HG02938 (cell line): Measurements from ENCODE around the gene HOOK2.
A peak's percentile ranks its signal among the peaks of the same experiment; 100 is the strongest.

Source experiments
- ATAC-seq: cut with Tn5 transposase; IDR thresholded peaks from one replicate; pipeline ENCODE4 v1.9.1; 2021; ENCODE audit warnings: mild to moderate bottlenecking, moderate library complexity; ENCODE audit not compliant: unreplicated experiment

HOOK2 gene

DNA sequence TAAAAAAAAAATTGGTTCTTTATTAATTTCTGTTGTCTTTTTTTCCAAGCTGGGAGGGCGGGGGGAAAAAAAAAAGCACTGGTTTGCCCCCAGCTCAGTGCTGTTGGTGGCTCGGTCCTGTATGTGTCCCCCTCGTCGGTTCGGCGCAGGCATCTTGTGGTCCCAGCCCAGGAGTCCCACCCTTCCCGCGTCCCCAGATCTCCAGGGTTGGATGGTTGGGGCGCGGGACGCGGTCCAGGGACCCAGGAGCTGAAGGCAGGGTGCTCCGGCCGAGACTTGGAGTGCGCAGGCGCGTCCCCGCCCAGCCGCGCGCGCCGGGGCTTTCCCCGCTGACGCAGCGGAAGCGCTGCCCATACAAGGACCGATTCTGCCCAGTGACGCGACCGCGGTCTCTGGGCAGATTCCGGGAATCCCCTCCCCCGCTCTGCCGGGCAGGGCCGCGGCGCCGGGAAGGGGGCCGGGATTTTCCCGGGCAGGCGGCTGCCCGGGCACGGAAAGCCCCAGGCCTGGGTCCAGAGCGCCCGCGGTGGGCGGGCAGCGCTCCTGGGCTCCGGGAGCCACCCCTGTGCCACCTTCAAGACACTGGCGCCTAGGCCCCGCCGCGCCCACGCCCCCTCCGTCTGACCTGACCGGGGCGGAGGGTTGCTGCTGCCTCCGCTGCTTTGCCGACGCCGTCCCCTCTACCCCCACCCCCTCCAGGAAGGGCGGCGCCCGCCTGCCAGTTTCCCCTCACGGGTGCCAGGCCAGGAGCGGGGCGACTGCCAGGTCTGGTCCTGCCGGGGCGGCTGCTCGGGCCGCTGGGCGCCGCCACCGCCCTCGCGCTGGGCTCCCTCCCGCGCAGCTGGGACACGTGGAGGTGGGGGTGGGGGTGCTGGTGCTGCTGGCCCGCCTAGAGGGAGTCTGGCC, 18.2 kb upstream of the HOOK2 start:
- ATAC-seq = peak; percentile 25

DNA sequence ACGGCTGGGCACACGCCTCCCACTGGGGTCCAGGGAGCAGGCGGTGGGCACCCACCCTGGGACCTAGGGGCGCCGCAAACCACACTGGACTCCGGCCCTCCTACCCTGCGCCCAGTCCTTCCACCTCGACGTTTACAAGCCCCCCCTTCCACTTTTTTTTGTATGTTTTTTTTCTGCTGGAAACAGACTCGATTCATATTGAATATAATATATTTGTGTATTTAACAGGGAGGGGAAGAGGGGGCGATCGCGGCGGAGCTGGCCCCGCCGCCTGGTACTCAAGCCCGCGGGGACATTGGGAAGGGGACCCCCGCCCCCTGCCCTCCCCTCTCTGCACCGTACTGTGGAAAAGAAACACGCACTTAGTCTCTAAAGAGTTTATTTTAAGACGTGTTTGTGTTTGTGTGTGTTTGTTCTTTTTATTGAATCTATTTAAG, 17.5 kb upstream of the HOOK2 start:
- ATAC-seq = no peak

DNA sequence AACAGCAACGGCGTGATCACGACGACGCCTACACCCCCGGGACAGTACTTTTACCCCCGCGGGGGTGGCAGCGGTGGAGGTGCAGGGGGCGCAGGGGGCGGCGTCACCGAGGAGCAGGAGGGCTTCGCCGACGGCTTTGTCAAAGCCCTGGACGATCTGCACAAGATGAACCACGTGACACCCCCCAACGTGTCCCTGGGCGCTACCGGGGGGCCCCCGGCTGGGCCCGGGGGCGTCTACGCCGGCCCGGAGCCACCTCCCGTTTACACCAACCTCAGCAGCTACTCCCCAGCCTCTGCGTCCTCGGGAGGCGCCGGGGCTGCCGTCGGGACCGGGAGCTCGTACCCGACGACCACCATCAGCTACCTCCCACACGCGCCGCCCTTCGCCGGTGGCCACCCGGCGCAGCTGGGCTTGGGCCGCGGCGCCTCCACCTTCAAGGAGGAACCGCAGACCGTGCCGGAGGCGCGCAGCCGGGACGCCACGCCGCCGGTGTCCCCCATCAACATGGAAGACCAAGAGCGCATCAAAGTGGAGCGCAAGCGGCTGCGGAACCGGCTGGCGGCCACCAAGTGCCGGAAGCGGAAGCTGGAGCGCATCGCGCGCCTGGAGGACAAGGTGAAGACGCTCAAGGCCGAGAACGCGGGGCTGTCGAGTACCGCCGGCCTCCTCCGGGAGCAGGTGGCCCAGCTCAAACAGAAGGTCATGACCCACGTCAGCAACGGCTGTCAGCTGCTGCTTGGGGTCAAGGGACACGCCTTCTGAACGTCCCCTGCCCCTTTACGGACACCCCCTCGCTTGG, 16.9 kb upstream of the HOOK2 start:
- no peak for ATAC-seq

DNA sequence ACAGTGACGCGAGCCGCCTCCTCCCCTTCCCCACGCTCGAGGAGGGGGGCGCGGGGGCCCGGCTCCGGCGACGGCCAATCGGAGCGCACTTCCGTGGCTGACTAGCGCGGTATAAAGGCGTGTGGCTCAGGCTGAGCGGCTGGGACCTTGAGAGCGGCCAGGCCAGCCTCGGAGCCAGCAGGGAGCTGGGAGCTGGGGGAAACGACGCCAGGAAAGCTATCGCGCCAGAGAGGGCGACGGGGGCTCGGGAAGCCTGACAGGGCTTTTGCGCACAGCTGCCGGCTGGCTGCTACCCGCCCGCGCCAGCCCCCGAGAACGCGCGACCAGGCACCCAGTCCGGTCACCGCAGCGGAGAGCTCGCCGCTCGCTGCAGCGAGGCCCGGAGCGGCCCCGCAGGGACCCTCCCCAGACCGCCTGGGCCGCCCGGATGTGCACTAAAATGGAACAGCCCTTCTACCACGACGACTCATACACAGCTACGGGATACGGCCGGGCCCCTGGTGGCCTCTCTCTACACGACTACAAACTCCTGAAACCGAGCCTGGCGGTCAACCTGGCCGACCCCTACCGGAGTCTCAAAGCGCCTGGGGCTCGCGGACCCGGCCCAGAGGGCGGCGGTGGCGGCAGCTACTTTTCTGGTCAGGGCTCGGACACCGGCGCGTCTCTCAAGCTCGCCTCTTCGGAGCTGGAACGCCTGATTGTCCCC, 16.1 kb upstream of the HOOK2 start, which contains the start of gene JUNB:
Gene JUNB, plus strand, starts transcription at position 142 of the 706 bp plus-strand sequence. Its CDS starts 286 bp downstream, at position 428.
- ATAC-seq = peak; percentile 32

DNA sequence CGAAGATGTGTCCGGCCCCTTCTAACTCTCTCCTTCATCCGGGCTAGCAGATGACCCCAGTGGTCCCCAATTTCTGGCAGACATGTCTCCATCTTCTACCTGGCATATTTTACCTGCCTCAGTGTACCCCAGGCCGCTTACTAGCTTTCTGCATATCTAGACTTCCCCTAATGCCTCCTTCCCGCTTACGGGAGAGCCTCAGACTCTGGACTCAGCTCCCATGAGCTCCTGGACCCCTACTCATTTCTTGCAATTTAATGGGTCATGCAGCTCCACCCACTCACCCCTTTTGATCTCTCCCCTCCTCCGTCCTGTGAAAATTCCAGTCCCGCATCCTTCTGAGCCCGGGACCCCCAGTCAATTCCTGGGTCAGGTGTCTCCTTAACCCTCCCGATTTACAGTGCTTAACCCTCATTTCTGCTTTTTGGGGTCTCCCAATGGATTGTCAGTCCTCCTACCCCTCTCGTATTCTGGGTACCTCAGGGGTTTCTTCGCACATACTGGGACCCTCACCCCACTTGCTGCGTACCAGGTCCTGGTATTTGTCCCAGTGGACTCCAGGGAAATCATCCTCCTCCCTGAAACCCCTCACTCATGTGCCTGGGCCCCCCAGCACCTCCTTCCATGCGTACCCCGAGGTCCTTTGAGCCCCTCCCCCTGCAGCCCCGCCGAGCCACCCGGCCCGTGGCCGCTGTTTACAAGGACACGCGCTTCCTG, 15.4 kb upstream of the HOOK2 start:
- ATAC-seq = no peak

DNA sequence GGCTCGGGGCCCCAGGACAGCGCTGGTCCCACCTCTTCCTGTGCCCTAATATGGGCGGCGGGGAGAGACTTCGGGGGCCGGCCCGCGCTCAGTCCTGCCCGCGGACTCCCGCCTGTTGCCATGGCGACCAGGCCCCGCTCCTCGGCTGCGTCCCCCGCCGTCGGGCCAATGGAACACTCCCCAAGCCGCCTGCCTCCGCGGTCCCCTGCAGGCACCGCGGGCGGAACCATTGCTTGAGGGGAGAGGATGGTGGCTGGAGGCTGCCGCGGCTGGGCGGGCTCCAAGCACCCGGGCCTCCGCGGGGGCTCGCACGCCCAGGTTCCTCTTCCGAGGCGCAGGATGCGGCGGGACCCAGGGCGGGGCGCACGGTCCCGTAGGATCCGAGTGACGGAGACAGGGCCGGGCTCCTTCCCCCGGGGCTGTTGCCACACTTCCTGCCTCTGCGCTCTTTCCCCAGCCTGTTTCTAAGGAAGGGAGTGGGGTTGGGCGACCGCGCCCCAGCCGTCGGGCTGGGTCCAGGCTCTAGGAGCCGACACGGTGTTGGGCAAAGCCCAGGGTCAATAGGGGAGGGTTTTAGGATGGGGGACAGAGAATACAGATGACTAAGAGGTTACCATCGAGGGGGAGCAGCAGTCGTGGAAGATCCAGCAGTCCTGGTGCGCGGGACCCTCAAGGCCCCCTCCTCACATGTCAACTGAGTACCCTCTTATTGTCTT, 14.7 kb upstream of the HOOK2 start:
- peak; percentile 29 for ATAC-seq

DNA sequence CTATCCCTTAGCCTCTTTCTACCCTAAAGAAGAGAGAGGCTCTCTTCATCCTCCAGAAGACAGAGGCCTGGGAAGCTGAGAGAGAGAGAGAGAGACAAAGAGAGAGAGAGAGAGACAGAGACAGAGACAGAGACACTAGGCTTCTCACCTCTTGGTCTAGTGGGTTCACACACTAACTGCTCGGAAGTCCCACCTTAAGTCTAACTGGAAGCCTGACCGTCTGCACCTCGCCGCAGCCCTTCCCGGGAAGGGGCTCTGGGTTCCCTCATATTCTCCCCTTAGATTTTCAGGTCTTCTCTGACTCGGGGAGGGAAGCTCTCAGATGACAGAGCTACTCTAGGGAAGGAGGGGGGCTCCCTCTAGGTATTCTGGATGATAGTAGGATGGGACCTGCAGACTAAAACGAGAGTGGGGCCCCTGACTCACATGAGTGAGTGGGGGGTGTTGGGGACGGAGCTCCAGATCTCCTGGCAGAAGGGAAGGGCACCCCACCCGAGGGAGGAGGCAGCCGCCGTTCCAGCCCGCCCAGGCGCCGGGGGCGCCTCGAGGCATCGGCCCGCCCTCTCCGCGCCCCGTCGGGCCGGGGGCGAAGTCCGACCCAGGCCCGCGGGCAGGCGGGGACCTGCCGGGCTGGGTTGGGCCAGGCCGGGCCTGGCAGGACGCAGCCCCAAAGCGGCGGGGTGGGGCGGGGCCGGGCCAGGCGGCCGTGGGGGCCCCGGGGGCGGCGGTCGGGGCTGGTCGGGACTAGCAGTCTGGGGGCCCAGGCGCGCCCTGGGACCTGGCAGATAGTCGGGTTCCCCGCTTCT, 13.9 kb upstream of the HOOK2 start:
- ATAC-seq = no peak

DNA sequence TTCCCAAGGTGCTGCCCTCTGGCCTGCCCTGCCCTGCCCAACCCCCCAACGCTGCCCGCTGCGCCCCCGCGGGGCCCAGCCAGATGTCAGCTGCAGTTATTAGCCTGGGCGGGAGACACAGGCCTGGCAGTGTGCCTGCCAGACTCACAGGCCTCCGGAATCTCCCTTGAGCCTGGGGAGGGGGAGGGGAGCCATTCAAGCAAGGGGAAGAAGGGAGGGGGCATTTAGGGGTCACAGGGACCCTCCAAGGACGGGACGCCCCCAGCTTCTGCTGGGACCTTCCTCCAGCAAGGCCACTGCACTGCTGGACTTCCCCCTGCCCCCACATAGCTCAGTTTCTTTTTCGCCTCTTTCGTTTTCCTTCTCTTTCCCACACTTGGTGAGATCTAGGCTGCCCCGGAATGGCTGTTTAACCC, 13.3 kb upstream of the HOOK2 start:
- no peak for ATAC-seq

DNA sequence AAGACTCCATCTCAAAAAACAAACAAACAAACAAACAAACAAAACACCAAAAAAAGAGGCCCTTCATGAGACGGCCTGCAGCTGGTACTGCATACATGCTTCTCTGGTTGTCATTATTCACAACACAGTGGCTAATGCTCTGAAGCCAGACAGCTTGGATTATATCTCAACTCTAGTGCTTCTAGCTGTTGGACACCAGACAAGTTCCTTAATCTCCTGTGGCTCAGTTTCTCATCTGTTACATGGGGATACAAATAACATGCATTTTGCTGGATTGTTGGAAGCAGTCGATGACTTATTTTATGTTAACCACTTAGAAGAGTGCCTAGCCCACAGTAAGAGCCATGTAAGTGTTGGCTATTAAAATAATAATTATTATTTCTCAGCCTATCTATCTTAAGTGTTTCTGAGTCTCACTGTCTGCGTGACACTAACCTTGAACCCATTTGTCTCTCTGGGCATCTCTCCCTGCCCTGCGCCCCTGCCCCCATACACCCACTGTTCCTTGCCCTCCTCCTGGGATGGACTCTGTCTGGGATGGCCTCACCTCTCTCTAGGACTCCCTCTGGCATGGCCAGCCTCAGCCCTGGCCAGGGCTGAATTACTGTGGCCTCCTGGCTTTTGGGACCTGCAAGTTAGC, 12.8 kb upstream of the HOOK2 start:
- no peak for ATAC-seq

DNA sequence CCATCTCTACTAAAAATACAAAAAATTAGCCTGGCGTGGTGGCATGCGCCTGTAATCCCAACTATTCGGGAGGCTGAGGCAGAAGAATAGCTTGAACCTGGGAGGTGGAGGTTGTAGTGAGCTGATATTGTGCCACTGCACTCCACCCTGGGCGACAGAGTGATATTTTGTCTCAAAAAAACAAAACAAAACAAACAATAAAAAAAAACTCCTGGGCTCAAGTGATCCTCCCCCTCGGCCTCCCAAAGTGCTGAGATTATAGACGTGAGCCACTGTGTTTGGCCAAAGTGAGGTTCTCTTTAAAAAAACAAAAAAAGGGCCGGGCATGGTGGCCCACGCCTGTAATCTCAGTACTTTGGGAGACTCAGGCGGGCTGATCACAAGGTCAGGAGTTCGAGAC, 12.1 kb upstream of the HOOK2 start:
- no peak for ATAC-seq

DNA sequence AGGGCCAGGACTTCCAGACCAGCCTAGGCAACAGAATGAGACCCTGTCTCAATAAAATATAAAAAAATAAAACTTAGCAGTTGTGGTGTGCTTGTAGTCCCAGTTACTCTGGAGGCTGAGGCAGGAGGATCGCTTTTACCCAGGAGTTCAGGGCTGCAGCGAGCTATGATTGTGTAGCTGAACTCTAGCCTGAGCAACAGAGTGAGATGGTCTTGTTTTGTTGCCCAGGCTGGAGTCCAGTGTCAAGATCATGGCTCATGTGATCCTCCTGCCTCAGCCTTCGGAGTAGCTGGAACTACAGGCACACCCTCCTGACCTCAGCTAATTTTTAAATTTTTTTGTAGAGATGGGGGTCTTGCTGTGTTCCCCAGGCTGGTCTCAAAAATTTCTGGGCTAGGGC, 11.6 kb upstream of the HOOK2 start:
- ATAC-seq = no peak

DNA sequence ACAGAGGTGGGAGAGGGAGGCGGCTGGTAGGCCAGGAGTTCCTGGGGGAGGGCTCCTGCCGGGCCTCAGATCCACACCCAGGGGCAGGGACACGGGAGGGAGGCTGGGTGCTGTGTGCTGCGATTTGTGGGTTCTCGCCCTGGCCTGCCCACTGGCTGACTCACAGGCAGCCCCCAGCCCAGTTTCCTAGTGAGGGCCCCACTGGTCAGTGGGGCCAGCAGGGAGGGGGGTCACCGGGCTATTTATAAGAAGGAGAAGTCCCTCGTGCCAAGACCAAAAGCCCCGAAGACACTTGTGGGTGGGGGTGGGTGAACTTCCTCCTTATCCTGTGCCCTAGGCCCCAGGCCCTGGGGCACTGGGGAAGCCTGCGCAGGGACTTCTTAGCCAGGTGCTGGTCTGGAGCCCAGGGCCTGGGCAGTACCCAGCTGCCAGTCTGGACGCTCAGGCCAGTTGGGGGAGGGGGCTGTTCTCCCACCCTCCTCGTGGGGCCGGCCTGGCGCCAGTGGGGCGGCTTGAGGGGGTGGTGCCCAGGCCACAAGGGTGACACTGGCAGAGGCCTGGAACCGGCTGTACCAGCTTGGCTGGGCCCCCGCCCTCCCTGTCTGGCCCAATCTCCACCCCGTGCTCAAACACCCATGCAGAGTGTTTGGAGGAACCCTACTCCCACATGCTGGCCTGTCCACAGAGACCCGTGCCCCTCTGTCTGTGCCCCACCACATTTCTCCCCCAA, 11.0 kb upstream of the HOOK2 start:
- no peak for ATAC-seq

DNA sequence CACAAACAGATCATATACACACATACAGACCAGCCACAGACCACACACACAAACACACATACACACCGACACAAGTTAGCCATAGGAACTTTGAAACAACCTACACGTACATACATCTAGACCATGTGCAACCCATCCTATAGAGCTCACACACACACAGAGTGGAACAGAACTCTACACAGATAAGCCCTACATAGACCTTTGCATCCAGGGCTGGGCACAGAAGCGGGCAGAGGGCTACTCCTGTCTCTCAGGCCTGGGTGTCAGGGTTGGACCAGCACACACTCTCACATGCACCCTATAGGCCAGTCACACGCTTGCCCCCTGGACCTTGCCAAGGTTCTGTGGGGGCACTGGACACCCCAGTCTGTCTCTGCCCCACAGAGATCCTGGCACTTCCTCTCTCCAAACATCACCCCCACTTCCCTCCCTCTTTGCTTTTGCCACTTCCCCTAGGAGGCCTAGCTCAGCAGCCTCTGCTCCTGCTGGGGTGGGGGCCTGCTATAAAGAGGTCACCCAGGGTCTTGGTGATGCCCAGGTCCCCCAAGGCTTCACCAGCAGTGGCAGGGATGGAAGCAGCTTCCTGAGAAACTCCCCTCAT, 10.2 kb upstream of the HOOK2 start:
- no peak for ATAC-seq

DNA sequence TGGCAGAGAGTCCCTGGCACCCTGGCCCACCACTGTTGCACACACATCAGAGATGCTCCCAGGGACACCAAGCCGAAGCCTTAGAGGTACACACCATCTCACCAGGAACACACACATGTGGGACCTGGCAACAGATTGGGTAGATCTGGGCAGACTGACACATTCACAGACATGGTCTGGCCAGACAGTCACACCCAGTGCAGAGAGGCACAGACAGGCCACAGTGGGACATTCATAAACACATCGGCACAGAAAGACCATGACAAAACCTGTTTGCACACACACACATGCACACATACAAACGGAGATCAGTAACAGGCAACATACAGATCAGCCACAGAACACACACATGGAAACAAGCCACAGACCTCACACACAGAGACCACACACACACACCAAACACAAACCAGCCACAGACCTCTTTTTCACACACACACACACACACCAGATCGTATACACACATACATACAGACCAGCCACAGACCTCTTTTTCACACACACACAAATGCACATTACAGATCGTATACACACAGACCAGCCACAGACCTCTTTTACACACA, 9.6 kb upstream of the HOOK2 start:
- ATAC-seq = no peak

DNA sequence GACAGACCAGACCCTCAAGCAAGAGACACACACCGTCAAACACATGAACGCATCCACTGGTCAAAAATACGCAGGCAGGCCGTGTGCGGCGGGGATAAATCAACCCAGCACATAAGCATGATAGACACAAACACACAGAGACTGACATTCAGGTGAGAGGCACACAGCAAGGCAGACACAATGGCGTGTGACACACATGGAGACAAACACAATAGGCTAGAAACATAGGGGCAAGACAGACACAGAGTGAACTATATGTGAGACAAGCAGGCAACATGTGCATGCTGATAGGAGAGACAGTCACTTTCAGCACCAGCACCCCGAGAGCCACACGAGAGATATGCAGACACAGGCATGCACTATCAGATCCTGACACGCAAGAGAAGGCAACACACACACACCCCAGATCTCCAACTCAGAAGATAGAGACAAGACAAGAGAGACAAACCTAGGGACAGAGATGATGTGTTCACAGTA, 9.1 kb upstream of the HOOK2 start:
- no peak for ATAC-seq

DNA sequence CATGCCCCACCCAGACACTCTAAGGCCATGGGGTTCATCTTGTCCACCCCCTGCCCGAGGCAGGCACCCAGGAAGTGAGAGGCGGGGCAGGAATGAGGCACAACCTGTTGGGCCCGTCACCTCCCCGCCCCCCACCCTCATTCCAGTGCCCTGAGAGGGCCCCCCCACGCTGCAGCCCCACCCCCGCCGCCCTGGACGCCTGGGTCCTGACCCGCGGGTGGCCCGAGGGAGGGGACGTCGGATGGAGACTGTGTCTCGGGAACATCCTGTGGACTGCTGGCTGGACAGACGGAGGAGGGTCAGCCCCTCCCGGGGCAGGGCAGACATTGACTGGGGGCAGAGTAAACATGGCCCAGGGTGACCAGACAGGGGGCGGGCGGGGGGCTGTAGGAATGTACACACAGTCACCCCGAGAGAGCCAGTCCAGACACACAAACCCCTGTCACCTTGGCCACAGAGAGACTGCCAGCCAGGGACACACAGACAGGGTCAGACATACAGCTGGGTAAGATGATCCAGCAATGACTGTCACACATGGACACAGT, 8.6 kb upstream of the HOOK2 start:
- no peak for ATAC-seq
